ENCODE data around the gene IFI35. TPM values are rescaled to one million over a fixed set of nuclear protein-coding genes. Genes with fewer than 3 reads are reported as not detected.
"Not testable (repeated sequence)": the region's sequence is repeated elsewhere in the genome, so short reads cannot be mapped to it uniquely, and the experiment has no call there.

IFI35 gene
- total RNA-seq, 4 donors from 2014 or later, result 1.3 to 11.0 (median 4.0) TPM

DNA sequence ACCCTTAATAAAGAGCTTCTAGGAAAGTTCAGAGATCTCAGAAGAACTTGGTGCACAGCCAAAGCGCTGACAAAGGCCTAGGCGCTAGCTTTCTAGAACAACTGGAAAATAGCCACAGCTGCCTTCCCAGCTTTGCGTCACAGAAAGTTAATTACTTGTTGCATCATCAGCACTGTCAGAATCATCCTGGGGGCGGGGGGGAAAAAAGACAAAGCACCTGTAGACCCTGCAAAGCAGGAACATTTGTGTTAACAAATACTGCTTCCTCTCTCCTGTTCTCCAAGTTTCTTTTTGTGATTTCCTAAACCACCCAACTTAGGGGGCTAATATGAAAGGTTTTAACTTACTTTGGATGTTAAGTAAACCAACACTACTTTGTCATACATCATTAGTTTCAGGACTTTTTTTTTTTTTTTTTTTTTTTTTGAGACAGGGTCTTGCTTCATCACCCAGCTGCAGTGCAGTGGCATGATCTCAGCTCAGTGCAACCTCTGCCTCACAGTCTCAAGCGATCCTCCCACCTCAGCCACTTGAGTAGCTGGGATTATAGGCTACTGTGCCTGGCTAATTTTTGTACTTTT, 37.5 kb upstream of the IFI35 start:
- Histone ChIP-seq H3K4me3 (no peak overlapping the region), H3K27me3 (no peaks in the 10 kb centered on the region), H3K9me3 (no peaks in the 10 kb centered on the region), H3K4me1 (peaks cover 0 to 2% of the 10 kb centered on the region in 2 donors), H3K27ac (peak overlapping the region in 3 of 4 donors; percentile 9 to 60 (median 44)), H3K36me3 (no peaks in the 10 kb centered on the region)
- intact Hi-C loops (cut with DNase I; ENCODE audit: low total_unique reads) (no loop called here), in situ Hi-C loops (cut with MboI; ENCODE audit: low sequenced_read_pairs in 4 of 4) (no loop called here)
- ATAC-seq, result no peak
- no peak for DNase-seq
- TF ChIP-seq, protein P1, sequence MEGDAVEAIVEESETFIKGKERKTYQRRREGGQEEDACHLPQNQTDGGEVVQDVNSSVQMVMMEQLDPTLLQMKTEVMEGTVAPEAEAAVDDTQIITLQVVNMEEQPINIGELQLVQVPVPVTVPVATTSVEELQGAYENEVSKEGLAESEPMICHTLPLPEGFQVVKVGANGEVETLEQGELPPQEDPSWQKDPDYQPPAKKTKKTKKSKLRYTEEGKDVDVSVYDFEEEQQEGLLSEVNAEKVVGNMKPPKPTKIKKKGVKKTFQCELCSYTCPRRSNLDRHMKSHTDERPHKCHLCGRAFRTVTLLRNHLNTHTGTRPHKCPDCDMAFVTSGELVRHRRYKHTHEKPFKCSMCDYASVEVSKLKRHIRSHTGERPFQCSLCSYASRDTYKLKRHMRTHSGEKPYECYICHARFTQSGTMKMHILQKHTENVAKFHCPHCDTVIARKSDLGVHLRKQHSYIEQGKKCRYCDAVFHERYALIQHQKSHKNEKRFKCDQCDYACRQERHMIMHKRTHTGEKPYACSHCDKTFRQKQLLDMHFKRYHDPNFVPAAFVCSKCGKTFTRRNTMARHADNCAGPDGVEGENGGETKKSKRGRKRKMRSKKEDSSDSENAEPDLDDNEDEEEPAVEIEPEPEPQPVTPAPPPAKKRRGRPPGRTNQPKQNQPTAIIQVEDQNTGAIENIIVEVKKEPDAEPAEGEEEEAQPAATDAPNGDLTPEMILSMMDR (IDR thresholded peaks at IDR 0.05 in 4 of 5, conservative IDR thresholded peaks at IDR 0.05 in 1 of 5), result no peak
- TF ChIP-seq POLR2A (IDR thresholded peaks at IDR 0.05), result no peak

DNA sequence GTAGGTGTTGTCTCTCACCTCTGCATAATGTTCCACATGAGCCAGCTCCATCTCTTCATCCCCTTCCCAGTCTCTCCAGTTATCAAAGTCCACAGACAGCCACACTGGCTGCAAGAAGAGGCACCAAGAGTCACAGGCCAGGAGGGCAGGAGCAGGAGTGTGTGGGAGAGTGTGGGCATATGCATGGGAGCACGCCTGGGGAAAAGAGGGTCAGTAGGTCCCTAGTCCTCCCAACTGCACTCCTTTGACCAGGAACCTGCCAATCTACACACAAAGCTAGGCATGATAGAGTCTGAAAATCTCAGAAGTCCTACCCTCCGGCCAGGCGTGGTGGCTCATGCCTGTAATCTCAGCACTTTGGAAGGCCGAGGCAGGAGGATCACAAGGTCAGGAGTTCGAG, 35.0 kb upstream of the IFI35 start:
- DNase-seq (no peak), ATAC-seq (no peak)
- TF ChIP-seq, protein P1 (IDR thresholded peaks at IDR 0.05 in 4 of 5, conservative IDR thresholded peaks at IDR 0.05 in 1 of 5), result no peak
- TF ChIP-seq POLR2A (IDR thresholded peaks at IDR 0.05), result no peak
- in situ Hi-C loops (cut with MboI; ENCODE audit: low sequenced_read_pairs in 4 of 4), result no loop called here
- H3K27me3 ChIP-seq, result no peaks in the 10 kb centered on the region
- no peak overlapping the region for H3K4me3 ChIP-seq
- H3K9me3 ChIP-seq, result no peaks in the 10 kb centered on the region
- H3K36me3 ChIP-seq, result no peaks in the 10 kb centered on the region
- no peak overlapping the region for H3K27ac ChIP-seq
- H3K4me1 ChIP-seq, result peaks cover 0 to 14% of the 10 kb centered on the region in 2 donors
- intact Hi-C loops (cut with DNase I; ENCODE audit: low total_unique reads), result no loop called here

GRCh38 chr17:42973323-42973722, 33.3 kb upstream of the IFI35 start:
- DNase-seq; H3K4me3 ChIP-seq; H3K36me3 ChIP-seq; in situ Hi-C loops (cut with MboI; ENCODE audit: low sequenced_read_pairs in 4 of 4); intact Hi-C loops (cut with DNase I; ENCODE audit: low total_unique reads); H3K9me3 ChIP-seq; H3K27me3 ChIP-seq; H3K27ac ChIP-seq; ATAC-seq: not testable (repeated sequence)
- H3K4me1 ChIP-seq, result peaks cover 0 to 14% of the 10 kb centered on the region in 2 donors

GRCh38 chr17:42975265-42975664, 31.3 kb upstream of the IFI35 start:
- ATAC-seq (peak; percentile 6 to 13), DNase-seq (no peak)
- H3K4me3 ChIP-seq, result no peak overlapping the region
- in situ Hi-C loops (cut with MboI; ENCODE audit: low sequenced_read_pairs in 4 of 4) (no loop called here), intact Hi-C loops (cut with DNase I; ENCODE audit: low total_unique reads) (no loop called here)
- no peaks in the 10 kb centered on the region for H3K36me3 ChIP-seq
- TF ChIP-seq, protein P1 (IDR thresholded peaks at IDR 0.05 in 4 of 5, conservative IDR thresholded peaks at IDR 0.05 in 1 of 5), result no peak
- no peak for TF ChIP-seq POLR2A (IDR thresholded peaks at IDR 0.05)
- peaks cover 12 to 14% of the 10 kb centered on the region in 2 donors for H3K4me1 ChIP-seq
- no peaks in the 10 kb centered on the region for H3K9me3 ChIP-seq
- peak overlapping the region; percentile 80 to 98 (median 90) for H3K27ac ChIP-seq
- H3K27me3 ChIP-seq, result no peaks in the 10 kb centered on the region

DNA sequence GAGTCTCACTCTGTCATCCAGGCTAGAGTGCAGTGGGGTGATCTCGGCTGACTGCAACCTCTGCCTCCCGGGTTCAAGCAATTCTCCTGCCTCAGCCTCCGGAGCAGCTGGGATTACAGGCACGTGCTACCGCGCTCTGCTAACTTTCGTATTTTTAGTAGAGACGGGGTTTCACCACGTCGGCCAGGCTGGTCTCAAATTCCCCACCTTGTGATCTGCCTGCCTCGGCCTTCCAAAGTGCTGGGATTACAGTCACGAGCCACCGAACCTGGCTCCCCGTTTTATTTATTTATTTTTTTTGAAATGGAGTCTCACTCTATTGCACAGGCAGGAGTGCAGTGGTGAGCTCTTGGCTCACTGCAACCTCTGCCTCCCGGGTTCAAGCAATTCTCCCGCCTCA, 30.9 kb upstream of the IFI35 start:
- H3K9me3 ChIP-seq; H3K4me3 ChIP-seq; H3K36me3 ChIP-seq; H3K27me3 ChIP-seq; intact Hi-C loops (cut with DNase I; ENCODE audit: low total_unique reads); in situ Hi-C loops (cut with MboI; ENCODE audit: low sequenced_read_pairs in 4 of 4): not testable (repeated sequence)
- peaks cover 12 to 14% of the 10 kb centered on the region in 2 donors for H3K4me1 ChIP-seq
- peak; percentile 49 to 61 for ATAC-seq
- H3K27ac ChIP-seq, result peak overlapping the region; percentile 80 to 98 (median 90)
- DNase-seq, result peak; percentile 69 to 85
- TF ChIP-seq POLR2A (IDR thresholded peaks at IDR 0.05), result peak; percentile 13 to 18
